Loucy (cell line): ENCODE results near the gene LCK.

ENCODE experiments used
- H2AFZ ChIP-seq: fragments of 200-600 bp; sonication (generic); 2 replicates; pipeline ENCODE4 v1.6.0; 2016; ENCODE audit warnings: antibody characterized with exemption, mild to moderate bottlenecking, low read length, moderate library complexity
- H3F3A ChIP-seq: fragments of 200-600 bp; 2 replicates; pipeline ENCODE4 v1.6.0; 2016; ENCODE audit warnings: antibody characterized with exemption, low read depth, mild to moderate bottlenecking
- H3K27me3 ChIP-seq: fragments of 200-600 bp; sonication (generic); 2 replicates; pipeline ENCODE4 v1.6.1; 2014; ENCODE audit warnings: low read length, mild to moderate bottlenecking; ENCODE audit not compliant: insufficient read depth, poor library complexity, severe bottlenecking
- H3K36me3 ChIP-seq: fragments of 200-600 bp; sonication (generic); 2 replicates; pipeline ENCODE4 v1.6.1; 2016; ENCODE audit warnings: low read length; ENCODE audit not compliant: insufficient read depth
- H3K4me1 ChIP-seq: fragments of 200-600 bp; sonication (generic); 2 replicates; pipeline ENCODE4 v1.5.1; 2014; ENCODE audit warnings: low read length, mild to moderate bottlenecking; ENCODE audit not compliant: insufficient read depth, poor library complexity, severe bottlenecking
- H3K4me2 ChIP-seq: fragments of 200-600 bp; sonication (generic); 2 replicates; pipeline ENCODE4 v1.6.0; 2014; ENCODE audit warnings: antibody characterized with exemption, low read length, low read depth, mild to moderate bottlenecking; ENCODE audit not compliant: poor library complexity, severe bottlenecking
- H3K4me3 ChIP-seq: fragments of 200-600 bp; sonication (generic); 2 replicates; pipeline ENCODE4 v1.5.1; 2014; ENCODE audit warnings: low read length, mild to moderate bottlenecking, mixed read lengths; ENCODE audit not compliant: poor library complexity, severe bottlenecking
- H3K79me2 ChIP-seq: fragments of 200-600 bp; sonication (generic); 2 replicates; pipeline ENCODE4 v1.6.1; 2014; ENCODE audit warnings: low read length; ENCODE audit not compliant: insufficient read depth
- H3K9ac ChIP-seq: fragments of 200-600 bp; sonication (generic); 2 replicates; pipeline ENCODE4 v1.6.0; 2014; ENCODE audit warnings: mild to moderate bottlenecking, low read depth, low read length, moderate library complexity; ENCODE audit not compliant: poor library complexity, severe bottlenecking
- H3K9me2 ChIP-seq: fragments of 200-600 bp; sonication (generic); replicated peaks from 2 replicates; pipeline ENCODE4 v1.6.1; 2016; ENCODE audit warnings: low read depth, low read length, mixed read lengths
- H3K9me3 ChIP-seq: fragments of 200-600 bp; sonication (generic); 2 replicates; pipeline ENCODE4 v1.6.1; 2014; ENCODE audit warnings: mild to moderate bottlenecking, antibody characterized with exemption, low read length, low read depth; ENCODE audit not compliant: insufficient read depth
- H4K20me1 ChIP-seq: fragments of 200-600 bp; sonication (generic); 2 replicates; pipeline ENCODE4 v1.6.0; 2014; ENCODE audit warnings: antibody characterized with exemption, low read length, mild to moderate bottlenecking; ENCODE audit not compliant: insufficient read depth, poor library complexity, severe bottlenecking
- EZH2phosphoT487 ChIP-seq: fragments of 200-600 bp; IDR thresholded peaks from 2 replicates; pipeline ENCODE4 v1.6.1; 2018; ENCODE audit warnings: antibody characterized with exemption, mild to moderate bottlenecking, moderate library complexity, borderline replicate concordance
- TF ChIP-seq, protein P1 (sequence below): fragments of 200-600 bp; sonication (generic); conservative IDR thresholded peaks from 2 replicates; pipeline ENCODE4 v1.5.1; 2014; ENCODE audit warnings: mild to moderate bottlenecking, antibody characterized with exemption, low read length

Gene LCK

DNA sequence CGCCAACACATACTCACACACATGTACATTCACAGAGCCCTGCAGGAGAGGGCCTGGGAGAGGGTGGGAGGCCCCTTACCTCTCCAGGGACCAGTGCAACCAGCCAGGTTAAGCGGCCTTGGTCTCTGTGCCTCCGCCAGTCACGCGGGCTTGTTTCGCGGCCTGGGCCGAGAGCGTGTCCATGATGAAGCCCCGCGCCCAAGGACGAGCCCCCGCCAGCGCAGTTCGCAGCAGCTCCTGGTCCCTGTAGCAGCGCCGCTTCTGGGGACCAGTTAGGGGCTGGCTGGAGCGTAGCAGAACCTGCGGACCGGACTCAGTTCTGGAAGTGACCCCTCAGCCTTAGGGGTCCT, 11.3 kb upstream of the LCK start:
- peak overlapping the region; percentile 69 for H3K4me3 ChIP-seq

DNA sequence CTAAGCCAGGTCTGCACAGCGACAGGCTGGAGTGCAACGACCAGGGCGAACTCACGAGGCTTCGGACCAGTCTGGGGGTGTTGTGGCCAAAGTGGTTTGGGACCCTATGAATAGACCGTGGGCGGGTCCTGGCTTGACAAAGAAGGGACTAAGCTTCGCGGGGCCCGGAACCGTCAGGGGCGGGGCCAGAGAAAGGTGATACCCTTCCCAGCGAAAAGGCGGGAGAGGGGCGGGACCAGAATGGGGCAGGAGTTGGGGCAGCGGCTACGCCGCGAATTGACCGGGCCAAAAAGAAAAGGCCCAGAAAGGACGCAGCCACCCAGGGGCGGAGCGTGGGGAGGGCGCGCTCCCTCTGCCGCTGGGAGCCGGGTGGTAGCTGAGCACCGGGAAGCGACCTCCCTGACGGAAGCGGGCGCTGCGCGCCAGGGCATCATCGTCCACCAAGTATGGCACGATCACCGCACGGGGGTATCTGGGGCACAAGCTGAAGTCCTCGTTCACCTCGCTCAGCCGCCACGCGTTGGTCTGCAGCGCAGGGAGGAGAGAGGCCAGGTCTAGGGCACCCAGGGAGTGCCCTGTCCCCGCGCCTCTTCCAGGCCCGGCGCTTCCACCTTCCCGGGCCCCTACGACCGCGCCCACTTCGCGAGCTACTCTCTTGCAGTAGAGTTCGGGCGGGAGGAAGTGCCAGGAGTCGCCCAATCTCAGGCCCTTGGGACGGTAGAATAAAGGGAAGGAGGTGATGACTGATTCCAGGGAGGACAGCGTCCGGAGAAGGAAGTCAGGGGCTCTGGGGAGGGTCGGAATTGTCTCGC, 10.7 kb upstream of the LCK start:
- no peaks in the 10 kb centered on the region for H3K9me3 ChIP-seq
- peak overlapping the region; percentile 55 for H3K9ac ChIP-seq
- TF ChIP-seq EZH2phosphoT487, result no peak
- TF ChIP-seq, protein P1, sequence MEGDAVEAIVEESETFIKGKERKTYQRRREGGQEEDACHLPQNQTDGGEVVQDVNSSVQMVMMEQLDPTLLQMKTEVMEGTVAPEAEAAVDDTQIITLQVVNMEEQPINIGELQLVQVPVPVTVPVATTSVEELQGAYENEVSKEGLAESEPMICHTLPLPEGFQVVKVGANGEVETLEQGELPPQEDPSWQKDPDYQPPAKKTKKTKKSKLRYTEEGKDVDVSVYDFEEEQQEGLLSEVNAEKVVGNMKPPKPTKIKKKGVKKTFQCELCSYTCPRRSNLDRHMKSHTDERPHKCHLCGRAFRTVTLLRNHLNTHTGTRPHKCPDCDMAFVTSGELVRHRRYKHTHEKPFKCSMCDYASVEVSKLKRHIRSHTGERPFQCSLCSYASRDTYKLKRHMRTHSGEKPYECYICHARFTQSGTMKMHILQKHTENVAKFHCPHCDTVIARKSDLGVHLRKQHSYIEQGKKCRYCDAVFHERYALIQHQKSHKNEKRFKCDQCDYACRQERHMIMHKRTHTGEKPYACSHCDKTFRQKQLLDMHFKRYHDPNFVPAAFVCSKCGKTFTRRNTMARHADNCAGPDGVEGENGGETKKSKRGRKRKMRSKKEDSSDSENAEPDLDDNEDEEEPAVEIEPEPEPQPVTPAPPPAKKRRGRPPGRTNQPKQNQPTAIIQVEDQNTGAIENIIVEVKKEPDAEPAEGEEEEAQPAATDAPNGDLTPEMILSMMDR, result peak; percentile 21; the same call in 1 of the 2 replicates
- H3K4me1 ChIP-seq, result no peaks in the 10 kb centered on the region
- H2AFZ ChIP-seq, result peak overlapping the region; percentile 82
- H3K36me3 ChIP-seq, result no peaks in the 10 kb centered on the region
- peak overlapping the region; percentile 76 for H3K4me2 ChIP-seq
- H3K27me3 ChIP-seq, result no peaks in the 10 kb centered on the region
- H3K9me2 ChIP-seq, result no peaks in the 10 kb centered on the region
- peak overlapping the region; percentile 69 for H3K4me3 ChIP-seq
- no peaks in the 10 kb centered on the region for H3K79me2 ChIP-seq
- H3F3A ChIP-seq, result no peaks in the 10 kb centered on the region
- H4K20me1 ChIP-seq, result no peaks in the 10 kb centered on the region

More for the DNA sequence above, 11.3 kb upstream of the LCK start:
- Histone ChIP-seq H3F3A (no peaks in the 10 kb centered on the region), H3K79me2 (no peaks in the 10 kb centered on the region), H3K9me3 (no peaks in the 10 kb centered on the region), H3K9me2 (no peaks in the 10 kb centered on the region), H2AFZ (peak overlapping the region; percentile 82; the same call in 1 of the 2 replicates), H3K36me3 (no peaks in the 10 kb centered on the region), H3K9ac (peak overlapping the region; percentile 55), H3K4me2 (peak overlapping the region; percentile 76), H4K20me1 (no peaks in the 10 kb centered on the region), H3K27me3 (no peaks in the 10 kb centered on the region), H3K4me1 (no peaks in the 10 kb centered on the region)
- TF ChIP-seq EZH2phosphoT487, result no peak
- TF ChIP-seq, protein P1, result no peak

DNA sequence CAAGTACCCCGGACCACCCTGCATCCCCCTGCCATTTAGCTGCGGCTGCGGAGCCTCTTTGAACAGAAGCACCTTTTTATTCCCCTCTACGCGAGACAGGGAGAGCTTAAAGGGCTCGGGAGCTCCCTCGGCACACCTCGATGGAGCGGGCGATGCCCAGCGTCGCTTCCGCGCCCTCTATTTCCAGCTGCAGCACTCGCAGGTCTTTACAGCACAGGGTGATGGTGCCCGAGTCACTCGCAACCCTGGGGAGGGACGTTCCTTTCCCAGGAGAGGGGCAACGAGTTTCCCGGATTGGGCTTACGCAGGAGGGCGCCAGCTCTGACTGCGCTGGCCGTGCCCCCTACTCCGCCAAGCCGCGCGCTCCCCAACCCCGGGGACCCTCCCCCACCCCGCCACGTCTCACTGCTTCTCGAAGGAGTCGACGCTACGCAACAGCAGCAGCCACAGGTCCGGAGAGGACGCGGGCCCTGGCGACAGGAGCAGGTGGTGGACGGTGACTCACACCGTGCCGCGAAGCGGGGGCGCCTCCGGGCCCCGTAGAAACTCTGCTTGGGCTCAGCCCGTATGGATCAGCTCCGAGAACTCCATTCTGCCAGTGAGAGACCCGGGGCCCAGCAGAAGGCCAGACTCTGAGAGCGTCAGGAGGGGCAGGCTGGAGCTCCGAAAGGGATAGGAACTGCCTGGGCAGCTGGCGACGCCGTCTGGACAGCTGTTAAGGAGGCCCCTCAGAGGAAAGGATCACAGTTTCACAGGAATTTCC, 9.9 kb upstream of the LCK start:
- Histone ChIP-seq H4K20me1 (no peaks in the 10 kb centered on the region), H3F3A (peaks cover 3% of the 10 kb centered on the region; the same call in 1 of the 2 replicates), H2AFZ (peak overlapping the region; percentile 82), H3K4me1 (no peaks in the 10 kb centered on the region), H3K27me3 (no peaks in the 10 kb centered on the region), H3K4me3 (peak overlapping the region; percentile 69), H3K9me3 (no peaks in the 10 kb centered on the region), H3K79me2 (no peaks in the 10 kb centered on the region), H3K4me2 (peak overlapping the region; percentile 76), H3K36me3 (no peaks in the 10 kb centered on the region), H3K9me2 (no peaks in the 10 kb centered on the region), H3K9ac (peak overlapping the region; percentile 55)
- TF ChIP-seq EZH2phosphoT487, result no peak
- TF ChIP-seq, protein P1, result no peak
